Calu3 (cell line): ENCODE data around the gene AP1G2. TPM values are rescaled to one million over a fixed set of nuclear protein-coding genes. Genes with fewer than 3 reads are reported as not detected.
"Not testable (repeated sequence)": the region's sequence is repeated elsewhere in the genome, so short reads cannot be mapped to it uniquely, and the experiment has no call there.

ENCODE experiments used
- BruUV-seq: library from RNA; stranded (reverse); fragments of 400-500 nt; replicated peaks from 2 replicates; lab custom pipeline; 2021; lab: Mats Ljungman, UMichigan
- CTCF ChIA-PET: fragments of 300-600 bp; sonication (Branson Sonifier 250); formaldehyde crosslinking; loops from one replicate; lab custom pipeline; 2022; ENCODE audit warnings: antibody characterized with exemption; lab: Charles Lee
- DNase-seq: peaks from one replicate; pipeline ENCODE4 v3.0.0; 2022
- H3K27ac Mint-ChIP-seq: one replicate; pipeline ENCODE4 v1.8.0; 2022; ENCODE audit warnings: mixed read lengths; ENCODE audit not compliant: unreplicated experiment
- H3K27me3 Mint-ChIP-seq: one replicate; pipeline ENCODE4 v1.8.0; 2022; ENCODE audit warnings: mixed read lengths; ENCODE audit not compliant: unreplicated experiment
- H3K36me3 Mint-ChIP-seq: one replicate; pipeline ENCODE4 v1.8.0; 2022; ENCODE audit warnings: mild to moderate bottlenecking, moderate library complexity, mixed read lengths; ENCODE audit not compliant: insufficient read depth, unreplicated experiment
- H3K4me1 Mint-ChIP-seq: one replicate; pipeline ENCODE4 v1.8.0; 2022; ENCODE audit warnings: mild to moderate bottlenecking, low read depth, mixed read lengths; ENCODE audit not compliant: unreplicated experiment
- H3K4me3 Mint-ChIP-seq: one replicate; pipeline ENCODE4 v1.8.0; 2022; ENCODE audit warnings: mild to moderate bottlenecking, low read depth, moderate library complexity, mixed read lengths; ENCODE audit not compliant: unreplicated experiment
- H3K9me3 Mint-ChIP-seq: one replicate; pipeline ENCODE4 v1.8.0; 2022; ENCODE audit warnings: low read depth, mixed read lengths; ENCODE audit not compliant: unreplicated experiment
- CTCF ChIP-seq: fragments of 200-600 bp; IDR thresholded peaks from one replicate; pipeline ENCODE4 v1.8.0; 2022; ENCODE audit warnings: antibody characterized with exemption; ENCODE audit not compliant: unreplicated experiment
- intact Hi-C: fragments of 100-400 bp; cut with micrococcal nuclease; formaldehyde crosslinking; loops from one replicate; pipeline ENCODE4 v1.10.0; 2022; ENCODE audit not compliant: unreplicated experiment
- total RNA-seq: library from RNA; stranded (reverse); gene quantifications from 2 replicates; pipeline ENCODE4 v1.2.3, GENCODE V29; 2022

Gene AP1G2
- total RNA-seq, 1 experiment from 2014 or later: 152 TPM

- intact Hi-C loops: loop anchor here (1.0 to 5.0 kb wide), 5 partner anchors 78 to 365 kb away; no protein-coding TSS in a partner anchor
- Mint-ChIP-seq H3K36me3 (no peaks in the 10 kb centered on the region), H3K27ac (no peak overlapping the region), H3K4me3 (no peak overlapping the region), H3K4me1 (peaks cover 7% of the 10 kb centered on the region), H3K9me3 (no peaks in the 10 kb centered on the region), H3K27me3 (peaks cover 14% of the 10 kb centered on the region)
- TF ChIP-seq CTCF: no peak
- no peak for DNase-seq
- CTCF ChIA-PET: interaction anchor here (0.7 to 2.2 kb wide), 7 partner anchors 21 to 341 kb away, joined by 3 to 43 read pairs (median 8); no protein-coding TSS in a partner anchor
- no TSS peak for BruUV-seq
These were observed 22.0 kb upstream of the AP1G2 start for GRCh38 chr14:23589606-23590005.

- intact Hi-C loops: loop anchor here (1.0 to 5.0 kb wide), 5 partner anchors 78 to 365 kb away; no protein-coding TSS in a partner anchor
- Mint-ChIP-seq H3K27ac (no peak overlapping the region), H3K36me3 (no peaks in the 10 kb centered on the region), H3K27me3 (peaks cover 14% of the 10 kb centered on the region), H3K4me3 (no peak overlapping the region), H3K4me1 (peaks cover 7% of the 10 kb centered on the region), H3K9me3 (no peaks in the 10 kb centered on the region)
- TF ChIP-seq CTCF: peak; percentile 69
- CTCF ChIA-PET: interaction anchor here (0.6 to 2.2 kb wide), 8 partner anchors 16 to 342 kb away, joined by 3 to 43 read pairs (median 8); no protein-coding TSS in a partner anchor
- peak; percentile 91 for DNase-seq
- no TSS peak for BruUV-seq
These were observed 21.4 kb upstream of the AP1G2 start for GRCh38 chr14:23588884-23589598.

GRCh38 chr14:23584527-23585203, 17.1 kb upstream of the AP1G2 start:
- H3K4me3 Mint-ChIP-seq, H3K4me1 Mint-ChIP-seq, H3K27ac Mint-ChIP-seq, CTCF ChIA-PET, H3K36me3 Mint-ChIP-seq, DNase-seq, BruUV-seq, H3K9me3 Mint-ChIP-seq: not testable (repeated sequence)
- intact Hi-C loops: loop anchor here (5.0 kb wide), 3 partner anchors 83 to 343 kb away; no protein-coding TSS in a partner anchor
- H3K27me3 Mint-ChIP-seq: peaks cover 39% of the 10 kb centered on the region

GRCh38 chr14:23583761-23584526, 16.4 kb upstream of the AP1G2 start:
- H3K4me3 Mint-ChIP-seq, CTCF ChIA-PET, H3K27ac Mint-ChIP-seq, DNase-seq, H3K9me3 Mint-ChIP-seq, BruUV-seq, H3K4me1 Mint-ChIP-seq, H3K36me3 Mint-ChIP-seq, intact Hi-C loops: not testable (repeated sequence)
- H3K27me3 Mint-ChIP-seq: peaks cover 47% of the 10 kb centered on the region
